ENCODE measurements around the gene TSPAN1.

TSPAN1 gene

GRCh38 chr1:46188295-46189030 lies 13.6 kb downstream of the TSPAN1 start:
- no peak for DNase-seq

GRCh38 chr1:46190539-46190938 lies 15.7 kb downstream of the TSPAN1 start:
- DNase-seq, result no peak

- no peak for DNase-seq
Measured at GRCh38 chr1:46191033-46191701, 16.3 kb downstream of the TSPAN1 start.

DNA sequence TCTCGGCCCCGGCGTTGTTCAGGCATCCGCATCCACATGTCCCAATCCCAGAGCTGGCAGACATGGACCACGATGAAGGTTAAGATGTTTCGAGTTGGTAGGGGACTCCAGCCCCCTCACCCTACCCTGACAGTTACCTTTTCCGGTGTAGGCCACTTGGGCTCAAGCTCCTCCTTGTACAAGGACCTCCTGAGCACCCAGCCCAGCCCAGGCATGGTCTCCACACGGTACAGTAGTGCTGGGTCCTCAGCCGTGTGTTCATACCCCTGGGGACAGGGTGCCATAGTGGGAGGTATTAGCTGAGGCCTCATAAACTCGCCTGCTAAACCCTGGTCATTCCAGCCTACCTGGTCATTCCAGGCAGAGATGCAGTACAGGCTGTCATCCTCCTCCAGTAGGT lies 17.3 kb downstream of the TSPAN1 start:
- DNase-seq, result no peak

DNA sequence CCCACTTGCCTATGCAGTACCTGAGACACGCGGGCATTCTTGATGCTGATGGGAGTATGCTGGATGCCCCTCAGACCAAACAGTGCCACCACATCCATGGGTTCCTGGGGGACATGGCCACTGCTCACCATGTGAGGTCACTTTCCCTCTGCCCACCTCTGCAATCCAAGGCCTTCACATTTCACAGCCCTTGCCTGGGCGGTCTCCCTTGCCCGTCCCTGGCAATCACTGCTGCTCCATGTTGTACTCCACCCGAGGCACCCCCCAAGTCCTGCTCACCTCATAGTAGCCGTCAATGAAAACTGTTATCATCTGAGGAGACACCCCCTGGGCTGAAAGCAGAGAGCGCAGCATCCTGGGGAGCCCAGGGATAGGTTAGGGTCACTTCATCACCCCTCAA lies 18.4 kb downstream of the TSPAN1 start:
- no peak for DNase-seq

- no peak for DNase-seq
Measured at GRCh38 chr1:46193984-46194570, 19.2 kb downstream of the TSPAN1 start.

DNA sequence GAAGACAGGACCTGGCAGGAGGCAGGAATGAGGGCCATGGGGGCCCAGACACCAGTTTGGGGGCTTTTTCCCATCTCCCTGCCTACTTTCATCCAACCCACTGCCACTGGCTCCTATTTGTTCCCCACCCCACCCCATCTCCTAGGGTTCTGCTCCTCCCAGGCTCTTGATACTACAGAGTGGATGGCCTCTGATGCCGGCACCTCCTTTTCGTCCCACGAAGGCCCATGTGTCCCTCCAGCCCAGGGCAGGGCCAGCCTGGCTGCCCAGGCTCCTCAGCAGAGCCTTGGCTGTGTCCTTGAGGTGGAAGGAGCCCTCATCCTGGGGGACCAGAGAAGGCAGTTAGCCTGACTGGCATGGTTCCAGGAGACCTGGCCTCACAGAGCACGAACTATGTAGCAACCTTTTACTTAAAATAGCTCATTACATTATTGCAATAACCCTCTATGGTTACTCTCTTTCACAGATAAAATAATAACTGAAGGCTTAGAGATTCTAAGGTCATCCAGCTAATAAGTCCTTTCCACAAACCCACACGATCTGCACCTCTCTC lies 19.8 kb downstream of the TSPAN1 start:
- DNase-seq, result no peak

DNA sequence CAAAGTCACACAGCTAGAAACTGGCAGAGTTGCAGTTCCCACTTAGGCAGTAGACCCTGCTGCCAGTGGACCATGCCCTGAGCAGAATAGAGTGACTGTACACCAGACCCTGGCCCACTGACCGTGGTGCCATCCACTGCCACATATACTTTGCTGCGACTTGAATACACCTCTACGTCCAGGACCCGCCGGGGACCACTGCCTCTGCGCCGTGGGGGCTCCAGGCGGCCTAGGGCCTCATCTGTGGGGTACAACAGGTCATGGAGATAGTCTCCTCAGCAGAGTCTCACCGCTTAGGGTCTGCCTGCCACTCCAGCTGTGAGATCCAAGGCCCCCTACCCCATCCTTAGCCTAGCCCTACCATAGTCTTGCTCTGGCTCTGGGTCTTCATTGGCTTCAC lies 21.7 kb downstream of the TSPAN1 start:
- DNase-seq, result no peak

DNA sequence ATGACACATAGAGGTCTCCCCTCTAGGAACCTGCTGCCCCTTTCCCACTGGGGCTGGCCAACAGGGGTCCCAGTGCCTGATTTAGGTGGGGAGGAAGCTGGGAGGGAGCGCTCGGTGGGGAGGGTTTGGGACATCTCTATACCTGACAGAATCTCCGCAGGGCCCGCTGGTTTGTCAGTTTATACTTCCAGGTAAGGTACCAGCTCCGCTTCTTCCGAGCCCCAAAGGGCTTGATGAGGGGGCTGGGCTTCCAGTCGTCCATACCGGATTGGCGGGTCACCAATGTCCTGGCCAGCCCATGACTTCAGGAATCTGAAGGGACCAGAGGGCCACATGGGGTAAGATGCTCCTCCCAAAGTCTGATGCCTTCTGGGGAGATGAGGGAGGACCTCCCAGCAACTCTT lies 22.7 kb downstream of the TSPAN1 start:
- no peak for DNase-seq

DNA sequence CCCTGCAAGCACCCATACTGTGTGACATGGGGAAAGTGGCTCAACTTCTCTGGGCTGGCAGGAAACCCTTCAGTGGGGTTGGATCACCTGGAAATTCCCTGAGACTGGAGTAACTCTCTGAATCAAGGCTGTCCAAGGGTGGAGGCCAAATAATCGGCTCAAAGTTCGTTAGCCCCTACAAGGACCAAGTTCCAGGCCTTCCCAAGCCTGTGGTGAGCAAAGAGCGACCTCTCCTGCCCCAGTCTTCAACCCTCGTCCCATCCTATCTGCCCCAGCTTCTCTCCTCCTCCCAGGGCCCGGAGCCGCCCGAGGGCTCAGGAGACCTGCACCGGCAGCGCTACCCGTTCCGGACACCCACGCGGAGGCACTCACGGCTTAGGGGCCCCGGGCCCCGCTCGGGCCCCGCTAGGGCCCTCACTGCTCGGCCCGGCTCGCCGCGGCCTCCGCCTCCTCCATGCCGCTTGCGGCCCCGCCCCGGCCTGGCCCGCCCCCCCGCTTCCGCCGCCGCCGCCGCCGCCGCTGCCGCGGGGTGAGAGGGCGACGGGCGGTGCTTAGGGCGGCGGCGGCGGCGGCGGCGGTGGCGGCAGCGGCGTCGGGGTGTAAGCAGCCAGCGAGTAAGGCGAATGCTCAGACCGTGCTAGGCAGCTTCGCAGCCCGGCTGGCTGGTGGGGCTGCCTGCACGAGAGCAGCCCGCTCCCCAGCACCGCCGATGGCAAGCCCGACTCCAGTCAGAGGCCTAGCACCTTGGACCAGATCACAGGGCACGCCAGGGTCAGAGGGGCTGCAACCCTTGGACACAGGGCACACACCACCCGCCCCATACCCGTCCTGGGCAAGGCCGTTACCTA lies 23.3 kb downstream of the TSPAN1 start, which contains the start of gene POMGNT1:
TSS of gene POMGNT1 (minus strand) at position 471 of the 848 bp plus-strand sequence. CDS start 613 bp downstream, outside the sequence.
- peak; percentile 36 for DNase-seq

DNA sequence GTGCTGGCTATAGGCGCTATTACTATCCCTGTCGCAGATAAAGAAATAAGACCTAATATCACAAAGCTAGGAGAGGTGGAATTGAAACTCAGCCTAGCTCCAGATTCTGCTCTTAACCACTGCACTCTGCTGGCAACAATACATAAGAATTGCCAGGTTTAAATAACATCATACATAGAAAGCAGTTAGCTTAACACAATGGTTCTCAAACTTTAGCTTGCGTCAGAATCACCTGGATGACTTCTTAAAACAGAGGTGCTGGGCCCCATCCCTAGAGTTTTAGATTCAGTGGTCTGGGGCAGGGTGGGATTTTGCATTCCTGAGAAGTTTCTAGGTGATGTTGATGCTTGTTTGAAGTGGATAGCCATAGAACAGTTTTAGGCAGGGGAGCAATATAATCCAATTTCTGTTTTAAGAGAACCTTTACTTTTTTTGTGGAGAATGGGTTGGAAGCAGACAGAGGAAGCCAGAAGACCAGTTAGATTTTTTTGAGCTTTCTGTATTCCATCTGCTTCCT lies 24.4 kb downstream of the TSPAN1 start:
- no peak for DNase-seq

DNA sequence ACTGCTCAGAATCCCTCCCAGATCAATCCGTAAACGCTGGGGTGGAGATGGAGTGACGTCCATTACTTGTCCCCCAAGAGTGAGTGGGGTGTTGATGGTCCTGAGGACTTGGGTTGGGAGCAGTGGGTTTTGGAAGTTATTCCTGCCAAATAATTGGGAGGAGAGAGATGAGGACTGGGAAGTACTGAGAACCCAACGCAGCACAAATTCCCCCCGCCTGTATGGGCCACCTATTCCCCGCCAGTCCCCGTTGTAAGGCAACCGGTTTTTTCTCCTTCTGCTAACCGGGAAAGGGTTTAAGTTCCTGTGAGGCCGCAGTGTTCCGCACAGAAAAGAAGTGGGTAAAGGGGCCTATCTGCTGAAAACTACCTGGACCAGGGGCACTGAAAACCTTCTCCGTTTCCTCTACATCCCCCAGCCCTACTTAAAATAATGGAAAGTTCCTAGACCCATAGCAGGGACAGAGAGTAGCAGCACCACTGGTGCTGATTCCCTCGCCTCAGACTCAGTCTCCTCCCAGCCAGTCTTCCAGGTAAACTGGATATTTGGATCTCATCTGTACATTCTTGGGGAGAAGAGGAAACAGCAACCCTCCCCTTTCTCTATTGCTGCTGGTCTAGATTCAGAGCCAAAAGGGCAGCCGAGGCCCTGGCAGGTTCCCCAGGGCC lies 29.0 kb downstream of the TSPAN1 start:
- DNase-seq, result no peak

GRCh38 chr1:46204406-46204742 lies 29.5 kb downstream of the TSPAN1 start:
- no peak for DNase-seq

GRCh38 chr1:46205141-46205540 lies 30.3 kb downstream of the TSPAN1 start:
- DNase-seq, result no peak

GRCh38 chr1:46205791-46206190 lies 30.9 kb downstream of the TSPAN1 start:
- no peak for DNase-seq

GRCh38 chr1:46206399-46206798 lies 31.5 kb downstream of the TSPAN1 start:
- DNase-seq, result no peak

GRCh38 chr1:46210561-46210960 lies 35.7 kb downstream of the TSPAN1 start:
- no peak for DNase-seq

- no peak for DNase-seq
Measured at GRCh38 chr1:46211051-46211450, 36.2 kb downstream of the TSPAN1 start.

GRCh38 chr1:46215504-46215903 lies 40.6 kb downstream of the TSPAN1 start:
- no peak for DNase-seq

GRCh38 chr1:46218443-46218842 lies 43.6 kb downstream of the TSPAN1 start:
- DNase-seq, result no peak

- no peak for DNase-seq
Measured at GRCh38 chr1:46219551-46220520, 44.9 kb downstream of the TSPAN1 start.
